HG03135 (cell line): ENCODE data around the gene STK32A.
"Not testable (repeated sequence)": the region's sequence is repeated elsewhere in the genome, so short reads cannot be mapped to it uniquely, and the experiment has no call there.

ENCODE experiments used
- ATAC-seq: cut with Tn5 transposase; IDR thresholded peaks from one replicate; pipeline ENCODE4 v1.9.1; 2021; ENCODE audit warnings: mild to moderate bottlenecking, moderate library complexity; ENCODE audit not compliant: unreplicated experiment

STK32A gene

GRCh38 chr5:147234825-147235635 lies at the start of gene STK32A:
Gene STK32A (plus strand): TSS chr5:147235026. CDS start chr5:147239635, 4,609 bp downstream.
- ATAC-seq: no peak

GRCh38 chr5:147187099-147187540 lies 47.7 kb upstream of the STK32A start:
- ATAC-seq: no peak

GRCh38 chr5:147188200-147189108 lies 46.4 kb upstream of the STK32A start:
- ATAC-seq: peak; percentile 82

GRCh38 chr5:147189109-147189424 lies 45.8 kb upstream of the STK32A start:
- ATAC-seq: peak; percentile 15

GRCh38 chr5:147190331-147190730 lies 44.5 kb upstream of the STK32A start:
- no peak for ATAC-seq

GRCh38 chr5:147193123-147193522 lies 41.7 kb upstream of the STK32A start:
- no peak for ATAC-seq

- ATAC-seq: no peak
Measured at GRCh38 chr5:147200004-147200403, 34.8 kb upstream of the STK32A start.

GRCh38 chr5:147203213-147203612 lies 31.6 kb upstream of the STK32A start:
- ATAC-seq: no peak

GRCh38 chr5:147204576-147204975 lies 30.2 kb upstream of the STK32A start:
- no peak for ATAC-seq

- no peak for ATAC-seq
Measured at GRCh38 chr5:147208134-147208533, 26.7 kb upstream of the STK32A start.

- ATAC-seq: no peak
Measured at GRCh38 chr5:147216552-147217154, 18.2 kb upstream of the STK32A start.

- ATAC-seq: no peak
Measured at GRCh38 chr5:147223343-147223742, 11.5 kb upstream of the STK32A start.

- ATAC-seq: no peak
Measured at GRCh38 chr5:147223948-147224791, 10.7 kb upstream of the STK32A start.

- no peak for ATAC-seq
Measured at GRCh38 chr5:147225938-147226337, 8.9 kb upstream of the STK32A start.

- no peak for ATAC-seq
Measured at GRCh38 chr5:147226512-147226911, 8.3 kb upstream of the STK32A start.

GRCh38 chr5:147234239-147234824 lies 494 bp upstream of the STK32A start:
- ATAC-seq: no peak

GRCh38 chr5:147240266-147240985 lies 5.6 kb downstream of the STK32A start:
- no peak for ATAC-seq

- not testable (repeated sequence) for ATAC-seq
Measured at GRCh38 chr5:147243238-147243637, 8.4 kb downstream of the STK32A start.

- ATAC-seq: no peak
Measured at GRCh38 chr5:147245381-147246165, 10.7 kb downstream of the STK32A start.
